ENCODE results near the gene EPC1. TPM values are rescaled to one million over a fixed set of nuclear protein-coding genes. Genes with fewer than 3 reads are reported as not detected.
"Not testable (repeated sequence)": the region's sequence is repeated elsewhere in the genome, so short reads cannot be mapped to it uniquely, and the experiment has no call there.

The EPC1 gene
- total and polyA plus RNA-seq, 12 donors, result 8.4 to 25.4 (median 19.0) TPM

GRCh38 chr10:32234471-32234870, 112.5 kb downstream of the EPC1 start:
- WGBS, 2 donors, result 71 to 77% methylated on average over 1 of the region's 1 CpG
- Histone ChIP-seq H3K36me3 (no peaks in the 10 kb centered on the region), H3K4me1 (no peaks in the 10 kb centered on the region), H3K27ac (no peak overlapping the region), H3K27me3 (no peaks in the 10 kb centered on the region), H3K4me3 (no peak overlapping the region), H3K9me3 (no peaks in the 10 kb centered on the region)
- DNase-seq (no peak), ATAC-seq (no peak)
- intact Hi-C loops (cut with DNase I), result no loop called here
- TF ChIP-seq CTCF (IDR thresholded peaks at IDR 0.05), result no peak

- H3K4me1 ChIP-seq; H3K36me3 ChIP-seq; intact Hi-C loops (cut with DNase I); ATAC-seq; H3K27ac ChIP-seq; H3K9me3 ChIP-seq; H3K27me3 ChIP-seq; H3K4me3 ChIP-seq; DNase-seq: not testable (repeated sequence)
- 96 to 97% methylated on average over 26 to 33 of the region's 36 CpGs for WGBS, 2 donors
These were observed 113.6 kb downstream of the EPC1 start for GRCh38 chr10:32233375-32233774.

GRCh38 chr10:32232378-32232777, 114.6 kb downstream of the EPC1 start:
- Histone ChIP-seq H3K36me3 (no peaks in the 10 kb centered on the region), H3K9me3 (no peaks in the 10 kb centered on the region), H3K27me3 (no peaks in the 10 kb centered on the region), H3K27ac (no peak overlapping the region), H3K4me3 (no peak overlapping the region), H3K4me1 (no peaks in the 10 kb centered on the region)
- DNase-seq (no peak), ATAC-seq (no peak)
- intact Hi-C loops (cut with DNase I), result no loop called here
- no peak for TF ChIP-seq CTCF (IDR thresholded peaks at IDR 0.05)
- WGBS, 2 donors, result 56 to 60% methylated on average over 1 of the region's 1 CpG

GRCh38 chr10:32229788-32230187, 117.2 kb downstream of the EPC1 start:
- 96 to 98% methylated on average over 7 of the region's 7 CpGs for WGBS, 2 donors
- intact Hi-C loops (cut with DNase I); H3K27me3 ChIP-seq; H3K27ac ChIP-seq; H3K4me3 ChIP-seq; DNase-seq; H3K9me3 ChIP-seq; H3K4me1 ChIP-seq; ATAC-seq; H3K36me3 ChIP-seq: not testable (repeated sequence)

- Histone ChIP-seq H3K27me3 (no peaks in the 10 kb centered on the region), H3K27ac (no peak overlapping the region), H3K4me3 (no peak overlapping the region), H3K4me1 (no peaks in the 10 kb centered on the region), H3K36me3 (no peaks in the 10 kb centered on the region), H3K9me3 (no peaks in the 10 kb centered on the region)
- no peak for DNase-seq
- TF ChIP-seq CTCF (IDR thresholded peaks at IDR 0.05), result no peak
- ATAC-seq, result no peak
- intact Hi-C loops (cut with DNase I), result no loop called here
- 68 to 81% methylated on average over 3 of the region's 3 CpGs for WGBS, 2 donors
These were observed 117.8 kb downstream of the EPC1 start for GRCh38 chr10:32229170-32229569.

- no peaks in the 10 kb centered on the region for H3K4me1 ChIP-seq
- H3K9me3 ChIP-seq, result peaks cover 0 to 9% (median 0%) of the 10 kb centered on the region in 11 donors
- H3K27me3 ChIP-seq, result no peaks in the 10 kb centered on the region
- no peaks in the 10 kb centered on the region for H3K36me3 ChIP-seq
- H3K27ac ChIP-seq, result no peak overlapping the region
- no peak overlapping the region for H3K4me3 ChIP-seq
- intact Hi-C loops (cut with DNase I), result no loop called here
- no peak for TF ChIP-seq CTCF (IDR thresholded peaks at IDR 0.05)
- ATAC-seq (no peak), DNase-seq (no peak)
- WGBS, 2 donors, result 45 to 56% methylated on average over 2 of the region's 2 CpGs
These were observed 119.2 kb downstream of the EPC1 start for GRCh38 chr10:32227802-32228201.

Measured in heart right ventricle (tissue), 16 donors.